ENCODE data around the gene APOA4. TPM values are rescaled to one million over a fixed set of nuclear protein-coding genes. Genes with fewer than 3 reads are reported as not detected.
A peak's percentile ranks its signal among the peaks of the same experiment; 100 is the strongest.

The APOA4 gene
- total and polyA plus RNA-seq, 2 of the 13 experiments (the other 11 are each of a cell fraction or from before 2014, with no cell fraction given) = 3.8 to 7.2 TPM

DNA sequence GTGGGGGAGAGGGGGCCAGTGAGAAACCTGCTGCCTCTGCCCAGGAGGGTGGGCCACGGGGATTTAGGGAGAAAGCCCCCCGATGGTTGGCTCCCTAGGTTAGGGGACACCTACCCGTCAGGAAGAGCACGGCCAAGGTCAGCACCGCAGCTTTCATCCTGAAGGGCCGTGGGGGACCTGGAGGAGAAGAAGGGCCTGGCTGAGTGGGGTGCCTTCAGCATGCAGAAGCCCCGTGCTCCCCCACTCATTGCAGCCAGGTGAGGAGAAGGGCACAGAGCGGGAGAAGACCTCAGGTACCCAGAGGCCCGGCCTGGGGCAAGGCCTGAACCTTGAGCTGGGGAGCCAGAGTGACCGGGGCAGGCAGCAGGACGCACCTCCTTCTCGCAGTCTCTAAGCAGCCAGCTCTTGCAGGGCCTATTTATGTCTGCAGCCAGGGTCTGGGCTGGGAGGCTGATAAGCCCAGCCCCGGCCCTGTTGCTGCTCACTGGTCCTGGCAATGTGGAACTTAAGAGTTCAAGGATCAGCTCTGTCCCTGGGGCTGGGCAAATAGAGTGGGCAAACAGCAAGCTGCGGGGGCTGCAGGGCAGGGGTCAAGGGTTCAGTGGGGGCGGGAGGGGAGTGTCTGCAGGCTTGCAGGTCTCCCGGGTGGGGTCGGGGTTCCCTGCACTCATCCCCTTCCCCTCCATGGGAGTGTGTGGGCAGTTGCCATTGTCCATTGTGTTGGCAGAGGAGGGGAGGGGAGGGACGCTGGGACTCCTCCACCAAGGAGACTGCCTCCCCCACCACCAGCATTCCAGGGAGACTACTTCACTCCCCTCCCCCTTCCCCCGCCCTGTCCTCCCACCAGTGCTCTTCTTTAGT is 14.4 kb upstream of the APOA4 start, which contains the start of gene APOA1 (continued):
- TF ChIP-seq, protein P1, sequence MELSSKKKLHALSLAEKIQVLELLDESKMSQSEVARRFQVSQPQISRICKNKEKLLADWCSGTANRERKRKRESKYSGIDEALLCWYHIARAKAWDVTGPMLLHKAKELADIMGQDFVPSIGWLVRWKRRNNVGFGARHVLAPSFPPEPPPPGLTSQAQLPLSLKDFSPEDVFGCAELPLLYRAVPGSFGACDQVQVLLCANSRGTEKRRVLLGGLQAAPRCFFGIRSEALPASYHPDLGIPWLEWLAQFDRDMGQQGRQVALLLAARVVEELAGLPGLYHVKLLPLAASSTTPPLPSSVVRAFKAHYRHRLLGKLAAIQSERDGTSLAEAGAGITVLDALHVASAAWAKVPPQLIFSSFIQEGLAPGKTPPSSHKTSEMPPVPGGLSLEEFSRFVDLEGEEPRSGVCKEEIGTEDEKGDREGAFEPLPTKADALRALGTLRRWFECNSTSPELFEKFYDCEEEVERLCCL (CRISPR knock-in tag; IDR thresholded peaks at IDR 0.05; ENCODE audit: borderline replicate concordance) = 0 out of 2 replicates have a peak, but pooled peaks have one; percentile 19
- peak; percentile 82 for TF ChIP-seq PPARG (CRISPR knock-in tag; conservative IDR thresholded peaks at IDR 0.05)
- TF ChIP-seq, protein P2, sequence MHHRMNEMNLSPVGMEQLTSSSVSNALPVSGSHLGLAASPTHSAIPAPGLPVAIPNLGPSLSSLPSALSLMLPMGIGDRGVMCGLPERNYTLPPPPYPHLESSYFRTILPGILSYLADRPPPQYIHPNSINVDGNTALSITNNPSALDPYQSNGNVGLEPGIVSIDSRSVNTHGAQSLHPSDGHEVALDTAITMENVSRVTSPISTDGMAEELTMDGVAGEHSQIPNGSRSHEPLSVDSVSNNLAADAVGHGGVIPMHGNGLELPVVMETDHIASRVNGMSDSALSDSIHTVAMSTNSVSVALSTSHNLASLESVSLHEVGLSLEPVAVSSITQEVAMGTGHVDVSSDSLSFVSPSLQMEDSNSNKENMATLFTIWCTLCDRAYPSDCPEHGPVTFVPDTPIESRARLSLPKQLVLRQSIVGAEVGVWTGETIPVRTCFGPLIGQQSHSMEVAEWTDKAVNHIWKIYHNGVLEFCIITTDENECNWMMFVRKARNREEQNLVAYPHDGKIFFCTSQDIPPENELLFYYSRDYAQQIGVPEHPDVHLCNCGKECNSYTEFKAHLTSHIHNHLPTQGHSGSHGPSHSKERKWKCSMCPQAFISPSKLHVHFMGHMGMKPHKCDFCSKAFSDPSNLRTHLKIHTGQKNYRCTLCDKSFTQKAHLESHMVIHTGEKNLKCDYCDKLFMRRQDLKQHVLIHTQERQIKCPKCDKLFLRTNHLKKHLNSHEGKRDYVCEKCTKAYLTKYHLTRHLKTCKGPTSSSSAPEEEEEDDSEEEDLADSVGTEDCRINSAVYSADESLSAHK (CRISPR knock-in tag; IDR thresholded peaks at IDR 0.05; ENCODE audit: borderline replicate concordance) = no peak
- TF ChIP-seq, protein P3, sequence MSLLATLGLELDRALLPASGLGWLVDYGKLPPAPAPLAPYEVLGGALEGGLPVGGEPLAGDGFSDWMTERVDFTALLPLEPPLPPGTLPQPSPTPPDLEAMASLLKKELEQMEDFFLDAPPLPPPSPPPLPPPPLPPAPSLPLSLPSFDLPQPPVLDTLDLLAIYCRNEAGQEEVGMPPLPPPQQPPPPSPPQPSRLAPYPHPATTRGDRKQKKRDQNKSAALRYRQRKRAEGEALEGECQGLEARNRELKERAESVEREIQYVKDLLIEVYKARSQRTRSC (CRISPR knock-in tag; IDR thresholded peaks at IDR 0.05; ENCODE audit: low read depth) = no peak
- 0 out of 2 replicates have a peak, but pooled peaks have one; percentile 14 for TF ChIP-seq ZNF737 (CRISPR knock-in tag; IDR thresholded peaks at IDR 0.05; ENCODE audit: borderline replicate concordance)
- no peak for TF ChIP-seq MAF1 (CRISPR knock-in tag; IDR thresholded peaks at IDR 0.05; ENCODE audit: borderline replicate concordance)
- TF ChIP-seq, protein P4, sequence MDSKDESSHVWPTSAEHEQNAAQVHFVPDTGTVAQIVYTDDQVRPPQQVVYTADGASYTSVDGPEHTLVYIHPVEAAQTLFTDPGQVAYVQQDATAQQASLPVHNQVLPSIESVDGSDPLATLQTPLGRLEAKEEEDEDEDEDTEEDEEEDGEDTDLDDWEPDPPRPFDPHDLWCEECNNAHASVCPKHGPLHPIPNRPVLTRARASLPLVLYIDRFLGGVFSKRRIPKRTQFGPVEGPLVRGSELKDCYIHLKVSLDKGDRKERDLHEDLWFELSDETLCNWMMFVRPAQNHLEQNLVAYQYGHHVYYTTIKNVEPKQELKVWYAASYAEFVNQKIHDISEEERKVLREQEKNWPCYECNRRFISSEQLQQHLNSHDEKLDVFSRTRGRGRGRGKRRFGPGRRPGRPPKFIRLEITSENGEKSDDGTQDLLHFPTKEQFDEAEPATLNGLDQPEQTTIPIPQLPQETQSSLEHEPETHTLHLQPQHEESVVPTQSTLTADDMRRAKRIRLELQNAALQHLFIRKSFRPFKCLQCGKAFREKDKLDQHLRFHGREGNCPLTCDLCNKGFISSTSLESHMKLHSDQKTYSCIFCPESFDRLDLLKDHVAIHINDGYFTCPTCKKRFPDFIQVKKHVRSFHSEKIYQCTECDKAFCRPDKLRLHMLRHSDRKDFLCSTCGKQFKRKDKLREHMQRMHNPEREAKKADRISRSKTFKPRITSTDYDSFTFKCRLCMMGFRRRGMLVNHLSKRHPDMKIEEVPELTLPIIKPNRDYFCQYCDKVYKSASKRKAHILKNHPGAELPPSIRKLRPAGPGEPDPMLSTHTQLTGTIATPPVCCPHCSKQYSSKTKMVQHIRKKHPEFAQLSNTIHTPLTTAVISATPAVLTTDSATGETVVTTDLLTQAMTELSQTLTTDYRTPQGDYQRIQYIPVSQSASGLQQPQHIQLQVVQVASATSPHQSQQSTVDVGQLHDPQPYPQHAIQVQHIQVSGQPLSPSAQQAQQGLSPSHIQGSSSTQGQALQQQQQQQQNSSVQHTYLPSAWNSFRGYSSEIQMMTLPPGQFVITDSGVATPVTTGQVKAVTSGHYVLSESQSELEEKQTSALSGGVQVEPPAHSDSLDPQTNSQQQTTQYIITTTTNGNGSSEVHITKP (CRISPR knock-in tag; IDR thresholded peaks at IDR 0.05; ENCODE audit: low read depth) = peak; percentile 75; the same call in 1 of the 2 replicates
- peak; percentile 57 for TF ChIP-seq HNRNPLL (IDR thresholded peaks at IDR 0.05; ENCODE audit: low read depth, low read length, poor library complexity, severe bottlenecking)
- TF ChIP-seq NCOR1 (IDR thresholded peaks at IDR 0.05; ENCODE audit: borderline replicate concordance, low read length) = peak; percentile 92
- TF ChIP-seq, protein P5, sequence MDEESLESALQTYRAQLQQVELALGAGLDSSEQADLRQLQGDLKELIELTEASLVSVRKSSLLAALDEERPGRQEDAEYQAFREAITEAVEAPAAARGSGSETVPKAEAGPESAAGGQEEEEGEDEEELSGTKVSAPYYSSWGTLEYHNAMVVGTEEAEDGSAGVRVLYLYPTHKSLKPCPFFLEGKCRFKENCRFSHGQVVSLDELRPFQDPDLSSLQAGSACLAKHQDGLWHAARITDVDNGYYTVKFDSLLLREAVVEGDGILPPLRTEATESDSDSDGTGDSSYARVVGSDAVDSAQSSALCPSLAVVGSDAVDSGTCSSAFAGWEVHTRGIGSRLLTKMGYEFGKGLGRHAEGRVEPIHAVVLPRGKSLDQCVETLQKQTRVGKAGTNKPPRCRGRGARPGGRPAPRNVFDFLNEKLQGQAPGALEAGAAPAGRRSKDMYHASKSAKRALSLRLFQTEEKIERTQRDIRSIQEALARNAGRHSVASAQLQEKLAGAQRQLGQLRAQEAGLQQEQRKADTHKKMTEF (CRISPR knock-in tag; IDR thresholded peaks at IDR 0.05) = peak; percentile 92
- TF ChIP-seq, protein P6, sequence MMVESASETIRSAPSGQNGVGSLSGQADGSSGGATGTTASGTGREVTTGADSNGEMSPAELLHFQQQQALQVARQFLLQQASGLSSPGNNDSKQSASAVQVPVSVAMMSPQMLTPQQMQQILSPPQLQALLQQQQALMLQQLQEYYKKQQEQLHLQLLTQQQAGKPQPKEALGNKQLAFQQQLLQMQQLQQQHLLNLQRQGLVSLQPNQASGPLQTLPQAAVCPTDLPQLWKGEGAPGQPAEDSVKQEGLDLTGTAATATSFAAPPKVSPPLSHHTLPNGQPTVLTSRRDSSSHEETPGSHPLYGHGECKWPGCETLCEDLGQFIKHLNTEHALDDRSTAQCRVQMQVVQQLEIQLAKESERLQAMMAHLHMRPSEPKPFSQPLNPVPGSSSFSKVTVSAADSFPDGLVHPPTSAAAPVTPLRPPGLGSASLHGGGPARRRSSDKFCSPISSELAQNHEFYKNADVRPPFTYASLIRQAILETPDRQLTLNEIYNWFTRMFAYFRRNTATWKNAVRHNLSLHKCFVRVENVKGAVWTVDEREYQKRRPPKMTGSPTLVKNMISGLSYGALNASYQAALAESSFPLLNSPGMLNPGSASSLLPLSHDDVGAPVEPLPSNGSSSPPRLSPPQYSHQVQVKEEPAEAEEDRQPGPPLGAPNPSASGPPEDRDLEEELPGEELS (CRISPR knock-in tag; IDR thresholded peaks at IDR 0.05) = peak; percentile 65; the same call in 1 of the 2 replicates
- no peak for TF ChIP-seq ZNF432 (CRISPR knock-in tag; IDR thresholded peaks at IDR 0.05; ENCODE audit: borderline replicate concordance)
- TF ChIP-seq ZNF30 (CRISPR knock-in tag; IDR thresholded peaks at IDR 0.05) = peak; percentile 85
- TF ChIP-seq BRD4 (CRISPR knock-in tag; IDR thresholded peaks at IDR 0.05) = no peak

Data from HepG2 (cell line).